ENCODE data around the gene TFF1.

TFF1 gene

GRCh38 chr21:42379426-42380215 lies 13.3 kb upstream of the TFF1 start:
- no peak for DNase-seq

- no peak for DNase-seq
Measured at GRCh38 chr21:42378418-42378817, 12.1 kb upstream of the TFF1 start.

GRCh38 chr21:42377951-42378340 lies 11.6 kb upstream of the TFF1 start:
- DNase-seq, result no peak

- DNase-seq, result no peak
Measured at GRCh38 chr21:42377211-42377950, 11.0 kb upstream of the TFF1 start.

- DNase-seq, result no peak
Measured at GRCh38 chr21:42376338-42376982, 10.1 kb upstream of the TFF1 start.

GRCh38 chr21:42375966-42376337 lies 9.6 kb upstream of the TFF1 start:
- DNase-seq, result no peak

- DNase-seq, result no peak
Measured at GRCh38 chr21:42375506-42375905, 9.2 kb upstream of the TFF1 start.

GRCh38 chr21:42374864-42375499 lies 8.6 kb upstream of the TFF1 start:
- DNase-seq, result no peak

- DNase-seq, result no peak
Measured at GRCh38 chr21:42374457-42374856, 8.1 kb upstream of the TFF1 start.

GRCh38 chr21:42373908-42374455 lies 7.6 kb upstream of the TFF1 start:
- DNase-seq, result no peak

- no peak for DNase-seq
Measured at GRCh38 chr21:42373196-42373907, 7.0 kb upstream of the TFF1 start.

- no peak for DNase-seq
Measured at GRCh38 chr21:42370894-42371654, 4.7 kb upstream of the TFF1 start.

- DNase-seq, result no peak
Measured at GRCh38 chr21:42369821-42370220, 3.5 kb upstream of the TFF1 start.

GRCh38 chr21:42367367-42368165 lies 1.2 kb upstream of the TFF1 start:
- DNase-seq, result no peak

- no peak for DNase-seq
Measured at GRCh38 chr21:42365770-42366169, 565 bp downstream of the TFF1 start.

GRCh38 chr21:42364304-42364865 lies 1.9 kb downstream of the TFF1 start:
- DNase-seq, result no peak

GRCh38 chr21:42363312-42363711 lies 3.0 kb downstream of the TFF1 start:
- DNase-seq, result no peak

- DNase-seq, result no peak
Measured at GRCh38 chr21:42362700-42363099, 3.6 kb downstream of the TFF1 start.

GRCh38 chr21:42362198-42362597 lies 4.1 kb downstream of the TFF1 start:
- DNase-seq, result no peak

GRCh38 chr21:42361286-42361685 lies 5.0 kb downstream of the TFF1 start:
- DNase-seq, result no peak

GRCh38 chr21:42360317-42360716 lies 6.0 kb downstream of the TFF1 start:
- DNase-seq, result no peak

Data from islet precursor cell (in vitro differentiated cells).